ENCODE measurements around the gene PLET1.

The PLET1 gene

GRCh38 chr11:112231952-112232351 is 28.7 kb downstream of the PLET1 start:
- TF ChIP-seq EZH2 (optimal IDR thresholded peaks at IDR 0.05; ENCODE audit: low read depth, low read length) (no peak), EZH2phosphoT487 (IDR thresholded peaks at IDR 0.05; ENCODE audit: low read length) (no peak), CTCF (IDR thresholded peaks at IDR 0.05; ENCODE audit: low read length) (no peak)
- Histone ChIP-seq H3F3A (ENCODE audit: insufficient read depth, low read length) (no peaks in the 10 kb centered on the region), H3K27me3 (replicated peaks; ENCODE audit: insufficient read depth, low read length) (no peaks in the 10 kb centered on the region), H3K27ac (ENCODE audit: low read length) (no peak overlapping the region), H2AFZ (ENCODE audit: low read length) (no peak overlapping the region), H3K4me1 (ENCODE audit: low read length) (0 out of 2 replicates have a peak, but pooled peaks cover 6% of the 10 kb centered on the region), H3K9me3 (replicated peaks; ENCODE audit: insufficient read depth, low read length) (no peaks in the 10 kb centered on the region), H4K20me1 (ENCODE audit: insufficient read depth, low read length) (no peaks in the 10 kb centered on the region), H3K79me2 (ENCODE audit: low read length) (peaks cover 21% of the 10 kb centered on the region), H3K4me3 (ENCODE audit: low read length) (no peak overlapping the region), H3K4me2 (ENCODE audit: low read depth, low read length) (no peak overlapping the region), H3K9ac (ENCODE audit: low read length) (no peak overlapping the region), H3K9me2 (replicated peaks; ENCODE audit: insufficient read depth, low read length) (no peaks in the 10 kb centered on the region), H3K36me3 (replicated peaks; ENCODE audit: insufficient read depth, low read length) (no peaks in the 10 kb centered on the region)
- no peak for DNase-seq

DNA sequence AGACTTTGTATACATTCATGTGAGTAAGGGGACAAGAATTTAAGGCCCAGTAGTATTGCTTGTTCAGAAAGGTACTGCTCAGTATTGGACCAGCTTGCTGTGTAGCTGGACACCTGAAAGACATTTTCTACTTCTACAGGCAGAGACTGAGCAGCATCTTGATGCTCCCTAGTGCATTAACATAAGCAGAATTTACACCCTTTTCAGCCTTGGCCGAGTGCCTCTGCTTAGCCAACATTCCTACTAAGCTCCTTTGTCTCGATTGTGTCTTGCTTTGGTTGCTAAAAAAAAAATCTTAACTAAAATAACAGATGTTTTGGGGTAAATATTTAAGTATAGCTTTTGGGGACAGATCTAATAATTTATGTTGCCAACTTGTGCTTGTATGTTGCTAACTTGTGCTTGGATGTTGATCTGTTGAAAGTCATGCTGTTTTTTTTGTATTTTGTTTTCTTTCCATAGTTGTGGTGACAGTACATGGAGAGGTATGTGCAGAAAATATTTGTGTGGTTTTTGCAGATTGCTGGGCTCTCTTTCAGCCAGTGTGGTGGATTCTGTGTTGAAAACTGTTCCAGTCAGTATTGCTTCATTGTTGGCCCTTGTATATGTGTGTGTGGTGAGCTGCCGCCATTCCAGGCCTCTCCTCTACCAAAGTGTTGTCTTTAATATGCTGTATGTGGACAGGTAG is 30.8 kb downstream of the PLET1 start:
- Histone ChIP-seq H3K9me2 (replicated peaks; ENCODE audit: insufficient read depth, low read length) (no peaks in the 10 kb centered on the region), H3K4me1 (ENCODE audit: low read length) (0 out of 2 replicates have a peak, but pooled peaks cover 6% of the 10 kb centered on the region), H2AFZ (ENCODE audit: low read length) (no peak overlapping the region), H4K20me1 (ENCODE audit: insufficient read depth, low read length) (no peaks in the 10 kb centered on the region), H3K27me3 (replicated peaks; ENCODE audit: insufficient read depth, low read length) (no peaks in the 10 kb centered on the region), H3F3A (ENCODE audit: insufficient read depth, low read length) (no peaks in the 10 kb centered on the region), H3K79me2 (ENCODE audit: low read length) (peaks cover 26% of the 10 kb centered on the region), H3K9me3 (replicated peaks; ENCODE audit: insufficient read depth, low read length) (no peaks in the 10 kb centered on the region), H3K9ac (ENCODE audit: low read length) (no peak overlapping the region), H3K4me3 (ENCODE audit: low read length) (no peak overlapping the region), H3K4me2 (ENCODE audit: low read depth, low read length) (no peak overlapping the region), H3K36me3 (replicated peaks; ENCODE audit: insufficient read depth, low read length) (no peaks in the 10 kb centered on the region), H3K27ac (ENCODE audit: low read length) (no peak overlapping the region)
- TF ChIP-seq EZH2 (optimal IDR thresholded peaks at IDR 0.05; ENCODE audit: low read depth, low read length) (no peak), CTCF (IDR thresholded peaks at IDR 0.05; ENCODE audit: low read length) (no peak), EZH2phosphoT487 (IDR thresholded peaks at IDR 0.05; ENCODE audit: low read length) (no peak)
- DNase-seq, result no peak

GRCh38 chr11:112229159-112229558 is 31.5 kb downstream of the PLET1 start:
- no peak for DNase-seq
- Histone ChIP-seq H2AFZ (ENCODE audit: low read length) (no peak overlapping the region), H3K27ac (ENCODE audit: low read length) (no peak overlapping the region), H3K9me3 (replicated peaks; ENCODE audit: insufficient read depth, low read length) (no peaks in the 10 kb centered on the region), H4K20me1 (ENCODE audit: insufficient read depth, low read length) (no peaks in the 10 kb centered on the region), H3K9me2 (replicated peaks; ENCODE audit: insufficient read depth, low read length) (no peaks in the 10 kb centered on the region), H3K4me2 (ENCODE audit: low read depth, low read length) (no peak overlapping the region), H3K4me3 (ENCODE audit: low read length) (no peak overlapping the region), H3K4me1 (ENCODE audit: low read length) (0 out of 2 replicates have a peak, but pooled peaks cover 6% of the 10 kb centered on the region), H3K9ac (ENCODE audit: low read length) (no peak overlapping the region), H3K79me2 (ENCODE audit: low read length) (peaks cover 26% of the 10 kb centered on the region), H3K27me3 (replicated peaks; ENCODE audit: insufficient read depth, low read length) (no peaks in the 10 kb centered on the region), H3K36me3 (replicated peaks; ENCODE audit: insufficient read depth, low read length) (no peaks in the 10 kb centered on the region), H3F3A (ENCODE audit: insufficient read depth, low read length) (no peaks in the 10 kb centered on the region)
- TF ChIP-seq EZH2phosphoT487 (IDR thresholded peaks at IDR 0.05; ENCODE audit: low read length) (no peak), EZH2 (optimal IDR thresholded peaks at IDR 0.05; ENCODE audit: low read depth, low read length) (no peak), CTCF (IDR thresholded peaks at IDR 0.05; ENCODE audit: low read length) (no peak)

All from MM.1S (cell line).